ENCODE results near the gene GUCY1A2.

- no peak for TF ChIP-seq EP300 (IDR thresholded peaks at IDR 0.05; ENCODE audit: borderline replicate concordance)
- no peak for TF ChIP-seq RAD21 (IDR thresholded peaks at IDR 0.05; ENCODE audit: low read depth)
- TF ChIP-seq NFIC (IDR thresholded peaks at IDR 0.05): no peak
- TF ChIP-seq EGR1 (IDR thresholded peaks at IDR 0.05): no peak
- TF ChIP-seq YY1 (IDR thresholded peaks at IDR 0.05; ENCODE audit: low read depth): no peak
Measured at GRCh38 chr11:106842134-106842533, 176.1 kb downstream of the GUCY1A2 start.

All from Ishikawa (cell line).